Liver (tissue), 2 donors: Measurements from ENCODE around the gene SREK1.

Source experiments
- SP1 ChIP-seq: IDR thresholded peaks from 2 replicates; pipeline ENCODE4 v1.6.1; 2018; ENCODE audit warnings: antibody characterized with exemption, mild to moderate bottlenecking
- TF ChIP-seq, protein P1 (sequence below): IDR thresholded peaks from 2 replicates; pipeline ENCODE4 v1.6.1; 2016; ENCODE audit warnings: antibody characterized with exemption
- TF ChIP-seq, protein P2 (sequence below): IDR thresholded peaks from 2 replicates; pipeline ENCODE4 v1.6.1; 2016; ENCODE audit warnings: antibody characterized with exemption, mild to moderate bottlenecking
- donor health status: healthy.

DNA sequence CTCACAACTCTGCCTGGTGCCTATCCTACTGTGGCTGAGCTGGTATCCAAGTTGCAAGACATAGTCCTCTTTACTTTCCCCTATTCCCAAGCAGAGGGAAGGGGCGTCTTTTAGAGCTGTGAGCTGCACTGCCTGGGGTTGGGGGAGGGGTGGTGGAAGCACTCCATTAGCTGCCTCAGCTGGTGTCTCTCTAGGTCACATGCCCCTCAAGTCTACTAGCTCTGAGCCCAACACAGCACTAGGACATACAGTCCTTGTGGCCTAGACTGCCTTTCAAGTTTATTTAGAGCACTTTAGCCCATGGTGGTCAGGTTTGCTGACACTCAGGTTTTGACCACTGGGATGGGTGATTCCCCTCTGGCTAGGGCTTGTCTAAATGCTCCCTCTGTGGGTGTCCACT lies 54.7 kb downstream of the SREK1 start:
- TF ChIP-seq SP1: no peak
- TF ChIP-seq, protein P1, sequence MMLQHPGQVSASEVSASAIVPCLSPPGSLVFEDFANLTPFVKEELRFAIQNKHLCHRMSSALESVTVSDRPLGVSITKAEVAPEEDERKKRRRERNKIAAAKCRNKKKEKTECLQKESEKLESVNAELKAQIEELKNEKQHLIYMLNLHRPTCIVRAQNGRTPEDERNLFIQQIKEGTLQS: no peak
- TF ChIP-seq, protein P2, sequence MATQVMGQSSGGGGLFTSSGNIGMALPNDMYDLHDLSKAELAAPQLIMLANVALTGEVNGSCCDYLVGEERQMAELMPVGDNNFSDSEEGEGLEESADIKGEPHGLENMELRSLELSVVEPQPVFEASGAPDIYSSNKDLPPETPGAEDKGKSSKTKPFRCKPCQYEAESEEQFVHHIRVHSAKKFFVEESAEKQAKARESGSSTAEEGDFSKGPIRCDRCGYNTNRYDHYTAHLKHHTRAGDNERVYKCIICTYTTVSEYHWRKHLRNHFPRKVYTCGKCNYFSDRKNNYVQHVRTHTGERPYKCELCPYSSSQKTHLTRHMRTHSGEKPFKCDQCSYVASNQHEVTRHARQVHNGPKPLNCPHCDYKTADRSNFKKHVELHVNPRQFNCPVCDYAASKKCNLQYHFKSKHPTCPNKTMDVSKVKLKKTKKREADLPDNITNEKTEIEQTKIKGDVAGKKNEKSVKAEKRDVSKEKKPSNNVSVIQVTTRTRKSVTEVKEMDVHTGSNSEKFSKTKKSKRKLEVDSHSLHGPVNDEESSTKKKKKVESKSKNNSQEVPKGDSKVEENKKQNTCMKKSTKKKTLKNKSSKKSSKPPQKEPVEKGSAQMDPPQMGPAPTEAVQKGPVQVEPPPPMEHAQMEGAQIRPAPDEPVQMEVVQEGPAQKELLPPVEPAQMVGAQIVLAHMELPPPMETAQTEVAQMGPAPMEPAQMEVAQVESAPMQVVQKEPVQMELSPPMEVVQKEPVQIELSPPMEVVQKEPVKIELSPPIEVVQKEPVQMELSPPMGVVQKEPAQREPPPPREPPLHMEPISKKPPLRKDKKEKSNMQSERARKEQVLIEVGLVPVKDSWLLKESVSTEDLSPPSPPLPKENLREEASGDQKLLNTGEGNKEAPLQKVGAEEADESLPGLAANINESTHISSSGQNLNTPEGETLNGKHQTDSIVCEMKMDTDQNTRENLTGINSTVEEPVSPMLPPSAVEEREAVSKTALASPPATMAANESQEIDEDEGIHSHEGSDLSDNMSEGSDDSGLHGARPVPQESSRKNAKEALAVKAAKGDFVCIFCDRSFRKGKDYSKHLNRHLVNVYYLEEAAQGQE: no peak
